NCI-H82 treated with DMSO at 0.1 percent for 48 hours (cell line): Measurements from ENCODE around the gene MRPL41.
A peak's percentile ranks its signal among the peaks of the same experiment; 100 is the strongest.
"Not testable (repeated sequence)": the region's sequence is repeated elsewhere in the genome, so short reads cannot be mapped to it uniquely, and the experiment has no call there.

Experiments used
- DNase-seq: peaks from one replicate; lab custom pipeline; 2025; ENCODE audit not compliant: unreplicated experiment; lab: John Stamatoyannopoulos, UW

Gene MRPL41

DNA sequence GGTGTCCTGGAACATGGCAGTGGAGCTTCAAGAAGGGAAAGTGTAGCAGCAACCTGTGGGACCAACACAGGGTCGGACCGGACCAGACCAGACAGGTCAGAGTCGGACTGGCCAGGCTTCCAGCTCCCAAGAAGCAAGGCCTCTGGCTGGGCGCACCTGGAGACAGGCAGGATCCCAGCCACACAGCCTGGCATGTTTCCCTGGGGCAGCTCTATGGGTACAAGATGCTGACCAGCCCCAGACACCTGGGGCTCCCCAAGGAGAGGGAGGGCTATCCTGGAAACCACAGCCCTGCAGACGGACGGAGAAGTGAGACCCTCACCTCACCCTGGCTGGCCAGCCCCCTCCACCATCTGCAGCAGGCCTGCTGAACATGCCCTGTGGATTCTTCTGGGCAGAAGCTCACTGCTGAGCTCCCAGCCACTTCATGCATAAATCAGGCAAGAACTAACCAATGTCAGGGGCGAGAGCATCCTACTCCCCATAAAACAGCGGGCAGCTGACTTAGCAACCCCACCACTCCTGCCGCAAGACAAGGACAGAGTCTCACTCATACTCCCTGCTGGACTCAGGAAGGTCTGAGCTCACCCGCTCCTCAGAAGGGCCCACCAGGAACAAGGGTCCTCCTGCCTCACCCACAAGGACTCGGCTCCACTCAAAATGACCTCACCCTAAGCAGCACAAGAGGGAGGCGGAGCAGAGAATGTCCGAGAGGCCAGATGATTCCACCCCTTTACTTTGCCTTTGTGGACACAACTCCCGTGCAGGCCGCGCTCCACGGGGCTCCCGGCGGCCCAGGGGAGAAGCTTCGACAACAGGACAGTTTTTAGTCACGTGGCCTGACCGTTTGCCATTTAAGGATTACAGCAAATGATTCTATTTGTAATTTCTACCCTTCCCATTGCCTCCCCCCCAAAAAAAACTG, 29.9 kb downstream of the MRPL41 start:
- DNase-seq = no peak

DNA sequence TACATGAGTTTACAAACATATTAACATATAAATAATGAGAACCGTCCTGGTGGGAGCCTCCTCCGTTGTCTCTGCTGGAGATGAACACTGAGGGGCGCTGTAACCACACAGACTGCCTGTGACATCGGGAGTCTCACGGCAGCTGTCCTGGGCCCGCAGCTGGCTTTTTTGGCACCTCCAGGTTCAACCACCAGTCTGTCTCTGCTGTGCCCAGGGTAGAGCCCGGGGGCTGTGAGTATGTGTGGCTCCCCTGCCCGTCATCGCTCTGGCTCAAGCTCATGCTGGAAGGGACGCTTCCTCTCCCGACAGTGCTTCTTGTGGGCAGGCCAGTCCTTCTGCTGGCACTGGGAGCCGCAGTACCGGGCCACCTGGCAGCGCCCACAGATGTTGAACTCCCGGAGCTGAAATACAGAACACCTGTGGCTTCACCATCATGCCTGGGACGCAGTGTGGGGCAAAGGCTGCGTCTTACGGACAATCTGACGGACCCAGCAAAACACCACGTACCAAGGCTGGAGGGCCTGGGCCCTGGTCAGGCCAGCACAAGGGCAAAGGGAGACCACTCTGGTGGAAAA, 30.7 kb downstream of the MRPL41 start:
- DNase-seq = no peak

DNA sequence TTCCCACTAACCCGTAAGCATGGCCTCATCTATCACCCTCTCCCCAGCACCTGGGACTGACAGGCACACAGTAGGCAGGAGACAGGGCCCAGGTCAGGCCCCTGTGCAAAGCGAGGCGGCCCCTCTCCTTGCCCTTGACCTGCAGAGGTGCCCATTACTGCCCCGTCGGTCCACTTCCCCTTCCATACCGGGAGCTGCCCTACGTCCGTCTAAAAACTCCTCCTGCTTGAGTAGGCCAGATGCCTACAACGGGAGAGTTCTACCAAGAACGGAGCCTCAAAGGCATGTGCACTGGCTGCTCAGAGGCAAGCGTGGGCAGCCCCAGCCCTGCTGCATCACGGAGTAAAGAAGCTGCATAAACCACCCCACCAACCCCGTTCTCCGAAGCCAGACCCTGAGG, 31.7 kb downstream of the MRPL41 start:
- DNase-seq = no peak

DNA sequence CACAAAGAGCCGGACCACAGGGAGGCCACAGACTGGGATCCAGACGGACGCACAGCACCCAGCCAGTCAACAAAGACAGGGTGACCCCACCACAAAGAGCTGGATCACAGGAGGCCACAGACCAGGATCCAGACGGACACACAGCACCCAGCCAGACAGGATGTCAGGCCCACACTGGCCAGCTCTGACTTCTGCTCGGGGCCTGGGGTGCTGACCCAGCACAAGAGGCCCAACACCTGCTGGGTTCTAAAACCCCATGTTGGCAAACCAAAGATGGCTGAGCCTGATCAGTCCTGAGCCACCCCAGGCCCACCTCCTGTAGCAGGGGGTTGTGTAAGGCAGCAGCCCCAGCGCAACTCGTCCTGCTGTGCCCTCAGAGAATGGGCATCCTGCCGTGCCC, 32.3 kb downstream of the MRPL41 start:
- DNase-seq = no peak

DNA sequence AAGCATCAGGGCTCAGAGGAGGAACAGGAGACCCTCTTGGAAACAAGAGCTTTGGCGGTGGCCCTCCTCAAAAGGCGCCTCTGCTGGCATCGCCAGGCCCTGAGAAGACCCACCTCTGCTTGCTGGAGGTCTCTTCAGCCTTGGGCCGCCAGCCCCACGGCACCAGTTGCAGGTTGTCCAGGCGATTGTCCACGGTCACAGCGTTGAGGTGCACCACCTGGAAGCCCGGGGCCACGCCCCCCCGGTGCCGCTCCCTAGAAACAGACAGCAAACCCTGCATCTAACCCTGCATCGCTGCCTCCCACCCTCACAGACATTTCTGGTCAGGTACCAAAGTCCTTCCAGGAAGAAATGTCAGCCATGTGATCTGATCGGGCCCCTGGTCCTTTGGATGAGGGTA, 35.2 kb downstream of the MRPL41 start:
- DNase-seq = no peak

DNA sequence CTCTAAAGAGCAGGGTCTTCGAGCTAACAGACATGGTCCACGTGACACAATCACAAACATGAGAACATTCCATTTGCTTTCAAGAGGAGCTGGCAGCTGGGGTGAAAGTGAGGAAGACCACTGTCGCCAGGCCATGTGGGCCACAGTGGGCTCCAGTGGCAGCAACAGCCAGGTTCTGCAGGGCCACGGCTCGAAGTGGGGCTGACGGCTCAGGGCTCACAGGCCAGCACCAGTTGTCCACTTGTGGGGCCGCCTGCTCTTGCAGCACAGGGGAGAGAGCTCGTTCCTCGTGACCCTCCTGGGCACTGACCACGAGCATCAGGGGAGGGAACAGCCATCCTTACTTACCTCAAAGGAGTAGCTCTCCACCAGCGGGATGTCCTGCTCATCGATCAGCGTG, 36.6 kb downstream of the MRPL41 start:
- no peak for DNase-seq

DNA sequence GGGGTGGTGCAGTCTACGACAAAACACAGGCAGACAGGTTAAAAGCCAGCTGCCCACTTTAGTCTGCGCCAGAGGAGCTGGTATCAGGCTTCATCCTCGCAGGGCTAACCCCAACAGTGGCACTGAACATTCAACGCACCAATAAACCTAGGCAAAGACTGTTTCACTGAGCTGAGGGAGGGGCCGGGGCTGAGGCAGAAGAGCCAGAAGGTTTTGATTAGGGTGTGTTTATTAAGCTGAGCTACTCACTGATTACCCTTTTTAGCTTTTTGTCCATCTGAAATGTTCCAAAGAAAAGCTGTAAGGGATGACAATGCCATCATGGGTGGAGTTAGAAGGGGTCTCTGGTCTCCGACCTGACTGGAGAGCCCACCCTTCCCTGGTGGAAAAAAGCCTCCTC, 37.2 kb downstream of the MRPL41 start:
- DNase-seq = no peak

DNA sequence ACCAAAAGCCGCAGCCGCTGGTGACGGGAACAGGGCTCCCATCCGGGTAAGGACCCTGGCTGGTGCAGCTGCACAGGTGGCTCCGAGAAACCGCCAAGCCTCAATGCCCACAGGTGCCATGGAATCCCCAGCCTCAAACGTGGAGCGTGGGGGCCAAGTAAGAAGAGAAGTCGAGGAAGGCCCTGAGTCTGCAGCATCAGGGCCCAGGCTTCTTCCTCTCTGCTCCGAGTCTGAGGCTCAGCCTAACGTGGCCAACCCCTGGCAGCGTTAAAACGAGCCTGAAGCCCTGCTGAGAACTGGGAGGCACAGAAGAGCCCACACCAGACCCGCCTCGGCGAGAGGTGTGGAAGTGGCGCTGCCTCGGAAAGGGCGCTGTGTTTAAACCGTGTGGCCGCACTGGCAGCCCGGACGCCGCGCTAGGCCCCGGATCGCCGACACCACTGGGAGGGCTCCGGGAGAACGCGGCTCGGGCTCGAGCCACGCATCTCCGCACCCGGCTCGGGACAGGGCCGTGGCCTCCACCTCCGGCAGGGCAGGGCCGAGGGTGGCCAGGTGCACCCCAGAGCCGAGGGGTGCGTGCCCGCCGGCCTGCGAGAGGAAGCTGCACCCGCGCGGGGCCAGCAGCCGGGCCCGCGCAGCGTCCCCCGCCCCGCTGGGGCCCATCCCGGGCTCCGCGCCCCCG, 37.9 kb downstream of the MRPL41 start:
- no peak for DNase-seq

DNA sequence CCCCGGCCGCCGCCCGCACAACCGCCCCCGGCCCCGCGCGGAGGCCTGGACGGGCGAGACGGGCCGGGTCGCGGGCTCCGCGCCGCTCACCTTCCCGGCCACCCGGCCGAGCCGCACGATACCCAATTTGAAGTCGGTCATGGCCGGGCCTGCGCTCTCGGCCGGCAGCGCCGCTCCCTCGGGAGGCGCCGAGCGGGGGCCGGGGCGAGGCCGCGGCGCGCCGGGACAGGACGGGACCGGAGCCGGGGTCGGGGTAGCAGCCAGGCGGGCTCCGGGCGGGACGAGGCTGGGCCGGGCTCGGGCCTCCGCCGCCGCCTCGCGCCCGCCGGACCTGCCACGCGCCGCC, 38.4 kb downstream of the MRPL41 start:
- DNase-seq = no peak

DNA sequence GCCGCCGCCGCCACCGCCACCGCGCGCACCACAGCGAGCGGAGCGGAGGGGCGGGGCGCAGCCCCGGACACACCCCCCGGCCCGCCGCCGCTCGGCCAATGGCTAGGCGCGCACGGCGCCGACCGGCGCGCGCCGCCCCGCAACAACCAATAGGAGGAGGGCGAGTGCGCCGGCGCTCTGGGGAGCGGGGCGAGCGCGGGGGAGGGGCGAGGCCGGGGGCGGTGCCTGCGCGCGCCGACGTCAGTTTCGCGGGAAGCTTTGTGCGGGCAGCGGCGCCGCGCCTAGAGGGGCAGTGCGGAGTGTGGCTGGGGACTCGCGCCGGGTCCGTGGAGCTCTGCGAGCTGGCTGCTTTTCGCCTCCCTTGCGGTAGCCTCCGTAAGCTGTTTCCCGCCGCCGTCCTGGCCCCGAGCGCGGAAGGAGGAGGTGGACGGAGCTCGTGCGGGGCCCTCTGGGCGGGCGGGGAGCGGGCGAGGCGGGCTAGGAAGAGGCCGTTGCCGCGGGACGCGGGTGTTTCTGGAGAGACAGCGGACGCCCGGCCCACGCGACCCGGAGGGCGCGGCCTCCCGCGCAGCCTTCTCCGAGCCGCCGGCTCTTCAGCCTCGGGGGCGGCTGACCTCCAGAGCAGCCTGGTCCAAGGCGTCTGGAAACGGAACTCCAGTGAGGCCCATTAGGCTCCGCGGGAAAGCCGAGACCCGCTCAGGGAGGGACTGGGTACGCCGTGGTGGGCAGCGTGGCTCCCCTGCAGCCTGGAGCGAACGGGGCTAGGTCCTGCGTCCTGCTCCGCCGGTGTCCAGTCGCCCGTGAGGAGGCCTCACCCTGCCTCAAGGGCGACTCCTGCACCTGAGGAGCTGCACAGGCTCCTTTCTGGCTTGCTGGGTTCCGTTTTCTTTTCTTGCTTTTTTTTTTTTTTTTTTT, 39.0 kb downstream of the MRPL41 start, which contains the start of gene ZMYND19:
ZMYND19 (minus strand) TSS at position 44 of the 915 bp plus-strand sequence. CDS start 249 bp downstream, outside the sequence.
- peak; percentile 55 for DNase-seq

DNA sequence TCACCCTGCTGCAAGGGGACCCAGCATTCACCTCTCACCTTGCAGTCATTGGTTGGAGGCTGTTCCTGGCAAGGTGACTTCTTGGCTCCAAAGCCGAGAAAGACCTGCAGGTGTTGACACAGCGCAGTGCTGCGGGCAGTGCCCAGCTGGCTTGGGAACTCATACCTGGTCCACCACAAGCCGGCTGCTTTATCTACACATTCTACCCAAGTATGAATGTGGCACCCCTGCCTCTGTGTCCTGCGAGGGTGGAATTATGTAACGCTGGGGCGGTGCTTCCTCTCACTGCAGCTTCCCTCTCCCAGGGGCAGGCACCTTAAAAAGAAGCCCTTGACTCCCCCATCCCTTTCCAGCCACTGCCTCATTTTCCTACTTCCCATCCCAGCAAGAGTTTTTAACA, 41.1 kb downstream of the MRPL41 start:
- DNase-seq = no peak

DNA sequence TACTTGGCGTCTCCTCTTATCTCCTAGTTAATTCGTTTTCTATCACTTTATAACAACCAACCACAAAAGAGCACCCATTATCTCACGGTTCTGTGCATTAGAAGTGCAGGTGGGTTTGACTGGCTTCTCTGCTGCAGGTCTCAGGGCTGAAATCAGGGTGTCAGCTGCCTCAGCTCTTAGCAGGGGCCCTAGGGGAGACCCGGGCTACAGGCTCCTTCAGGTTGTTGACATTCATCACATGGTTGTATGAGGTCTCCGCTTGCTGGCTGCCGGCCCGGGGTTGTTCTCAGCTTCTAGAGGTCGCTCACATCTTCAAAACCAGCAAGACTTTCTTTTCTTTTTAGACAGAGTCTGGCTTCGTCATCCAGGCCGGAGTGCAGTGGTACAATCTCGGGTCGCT, 41.5 kb downstream of the MRPL41 start:
- no peak for DNase-seq

DNA sequence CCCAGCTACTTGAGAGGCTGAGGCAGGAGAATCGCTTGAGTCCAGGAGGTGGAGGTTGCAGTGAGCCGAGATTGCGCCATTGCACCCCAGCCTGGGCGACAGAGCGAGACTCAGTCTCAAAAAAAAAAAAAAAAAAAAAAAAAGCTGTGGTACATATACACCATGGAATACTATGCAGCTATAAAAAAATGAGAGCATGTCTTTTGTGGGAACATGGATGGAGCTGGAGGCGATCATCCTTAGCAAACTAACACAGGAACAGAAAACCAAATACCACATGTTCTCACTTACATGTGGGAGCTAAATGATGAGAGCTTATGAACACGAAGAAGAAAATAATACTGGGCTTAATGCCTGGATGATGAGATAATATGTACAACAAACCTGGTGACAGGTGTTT, 44.9 kb downstream of the MRPL41 start:
- not testable (repeated sequence) for DNase-seq

DNA sequence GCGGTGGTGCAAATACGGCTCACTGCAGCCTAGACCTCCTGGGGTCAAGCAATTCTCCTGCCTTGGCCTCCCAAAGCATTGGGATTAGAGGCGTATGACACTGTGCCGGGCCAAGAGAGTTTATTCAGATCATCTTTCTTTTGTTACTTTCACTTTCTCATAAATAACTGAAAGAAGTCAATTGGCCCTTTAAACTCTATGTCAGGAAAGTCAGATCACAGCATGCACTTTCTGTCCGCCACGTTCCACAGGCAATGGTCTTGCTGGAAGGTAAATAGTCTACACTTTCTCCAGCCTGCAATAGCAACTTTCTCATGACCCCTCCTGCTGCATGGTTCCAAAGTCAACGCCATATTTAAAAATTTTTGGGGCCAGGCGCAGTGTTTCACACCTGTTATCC, 47.3 kb downstream of the MRPL41 start:
- no peak for DNase-seq
